BJ (cell line): Measurements from ENCODE around the gene PEX10. TPM values are rescaled to one million over a fixed set of nuclear protein-coding genes. Genes with fewer than 3 reads are reported as not detected.

Experiments
- CTCF ChIA-PET: fragments of 350-600 bp; formaldehyde crosslinking; extraction: SDS; loops from one replicate; lab custom pipeline; 2021; ENCODE audit warnings: antibody characterized with exemption, inconsistent platforms; lab: Yijun Ruan, JAX
- POLR2A ChIA-PET: fragments of 300-600 bp; sonication (Branson Sonifier 250); formaldehyde crosslinking; extraction: SDS; loops from one replicate; lab custom pipeline; 2021; ENCODE audit warnings: antibody characterized with exemption; lab: Charles Lee
- DNase-seq: peaks from one replicate; pipeline ENCODE4 v3.0.0-alpha.2; 2011; ENCODE audit warnings: low read depth
- H3K27me3 ChIP-seq: 2 replicates; pipeline ENCODE4 v1.6.0; 2011; ENCODE audit warnings: low read length; ENCODE audit not compliant: control insufficient read depth, insufficient read depth
- H3K36me3 ChIP-seq: 2 replicates; pipeline ENCODE4 v1.5.1; 2011; ENCODE audit warnings: low read length; ENCODE audit not compliant: control insufficient read depth, insufficient read depth
- H3K4me3 ChIP-seq: 2 replicates; pipeline ENCODE4 v1.5.1; 2011; ENCODE audit warnings: low read depth, mild to moderate bottlenecking, control low read depth, low read length
- CTCF ChIP-seq: IDR thresholded peaks from 2 replicates; pipeline ENCODE4 v1.5.1; 2011; ENCODE audit warnings: low read depth, mild to moderate bottlenecking, control low read depth, inconsistent platforms, low read length, moderate library complexity; ENCODE audit not compliant: insufficient read depth
- polyA plus RNA-seq: library from polyadenylated mRNA; depleted of rRNA; stranded (reverse); fragments of >200 nt; gene quantifications from 2 replicates; pipeline ENCODE4 v1.2.3, GENCODE V29; 2011

The PEX10 gene
- polyA plus RNA-seq, 1 experiment, result 23.6 TPM

- Histone ChIP-seq H3K4me3 (no peak overlapping the region), H3K27me3 (peaks cover 13% of the 10 kb centered on the region), H3K36me3 (no peaks in the 10 kb centered on the region)
- no peak for TF ChIP-seq CTCF
- no peak for DNase-seq
- CTCF ChIA-PET, result no interaction called here
- POLR2A ChIA-PET, result no interaction called here
Measured at GRCh38 chr1:2439369-2439768, 27.0 kb upstream of the PEX10 start.

GRCh38 chr1:2438641-2439040 is 26.3 kb upstream of the PEX10 start:
- no peak for TF ChIP-seq CTCF
- no peak overlapping the region for H3K4me3 ChIP-seq
- no peaks in the 10 kb centered on the region for H3K36me3 ChIP-seq
- no peak for DNase-seq
- peaks cover 11% of the 10 kb centered on the region for H3K27me3 ChIP-seq
- POLR2A ChIA-PET, result no interaction called here
- CTCF ChIA-PET, result no interaction called here

GRCh38 chr1:2438038-2438437 is 25.7 kb upstream of the PEX10 start:
- CTCF ChIA-PET, result no interaction called here

GRCh38 chr1:2437617-2438016 is 25.3 kb upstream of the PEX10 start:
- TF ChIP-seq CTCF, result no peak
- CTCF ChIA-PET, result no interaction called here
- no peaks in the 10 kb centered on the region for H3K36me3 ChIP-seq
- no peak for DNase-seq
- POLR2A ChIA-PET, result no interaction called here
- no peak overlapping the region for H3K4me3 ChIP-seq
- H3K27me3 ChIP-seq, result peaks cover 14% of the 10 kb centered on the region

More at GRCh38 chr1:2438038-2438437, 25.7 kb upstream of the PEX10 start:
- POLR2A ChIA-PET, result no interaction called here
- no peak for DNase-seq
- TF ChIP-seq CTCF, result no peak
- H3K27me3 ChIP-seq, result peaks cover 14% of the 10 kb centered on the region
- no peak overlapping the region for H3K4me3 ChIP-seq
- H3K36me3 ChIP-seq, result no peaks in the 10 kb centered on the region

GRCh38 chr1:2436876-2437275 is 24.5 kb upstream of the PEX10 start:
- Histone ChIP-seq H3K27me3 (peaks cover 16% of the 10 kb centered on the region), H3K36me3 (no peaks in the 10 kb centered on the region), H3K4me3 (no peak overlapping the region)
- POLR2A ChIA-PET, result no interaction called here
- no peak for TF ChIP-seq CTCF
- DNase-seq, result no peak
- CTCF ChIA-PET, result no interaction called here
